HCT116 (cell line): ENCODE measurements around the gene PGAP3. TPM values are rescaled to one million over a fixed set of nuclear protein-coding genes. Genes with fewer than 3 reads are reported as not detected.

Experiments
- ATAC-seq: fragments of 200-7000 bp; cut with Tn5 transposase; 2 replicates; pipeline ENCODE4 v1.9.1; 2020; ENCODE audit warnings: mild to moderate bottlenecking, moderate library complexity
- BruUV-seq: library from RNA; stranded (reverse); fragments of 400-500 nt; replicated peaks from 2 replicates; lab custom pipeline; 2021; lab: Mats Ljungman, UMichigan
- CTCF ChIA-PET: fragments of 300-600 bp; sonication (Branson Sonifier 250); formaldehyde crosslinking; loops from one replicate; lab custom pipeline; 2021; ENCODE audit warnings: antibody characterized with exemption; lab: Charles Lee
- POLR2A ChIA-PET: fragments of 300-600, 350-600 bp; sonication (Branson Sonifier 250); formaldehyde crosslinking; loops from one replicate; lab custom pipeline; 2021; ENCODE audit warnings: antibody characterized with exemption; lab: Charles Lee
- RAD21 ChIA-PET, 2 experiments: fragments of 300-600 bp; sonication (Branson Sonifier 250); formaldehyde crosslinking; loops; one replicate each; lab custom pipeline; 2023; ENCODE audit warnings: low total read pairs in 2 of 2; ENCODE audit not compliant: uncharacterized antibody in 2 of 2, unreplicated experiment in 2 of 2, low non-redundant PET in 1 of 2; lab: Charles Lee
- DNase-seq: peaks from one replicate; pipeline ENCODE4 v3.0.0-alpha.2; 2010; ENCODE audit warnings: low read depth, low spot score
- H2AFZ ChIP-seq: fragments of 200-600 bp; shearing (Covaris generic), sonication (generic); 2 replicates; pipeline ENCODE4 v1.6.1; 2017; ENCODE audit warnings: low read depth, mixed run types, mixed read lengths, antibody characterized with exemption, low read length; ENCODE audit not compliant: poor library complexity, severe bottlenecking
- H3K27ac ChIP-seq: 2 replicates; pipeline ENCODE4 v1.5.1; 2012; ENCODE audit warnings: low read depth, low read length
- H3K27me3 ChIP-seq: fragments of 200-600 bp; sonication (generic); 2 replicates; pipeline ENCODE4 v1.6.1; 2016; ENCODE audit warnings: mixed run types, low read length, mixed read lengths; ENCODE audit not compliant: insufficient read depth
- H3K36me3 ChIP-seq, 2 experiments: fragments of 200-500 bp in 1 of 2; fragments of 200-600 bp in 1 of 2; sonication (Bioruptor generic) in 1 of 2; sonication (generic) in 1 of 2; 2 replicates each; pipeline versions ENCODE4 v1.5.1 to v1.6.1; 2014 to 2016; ENCODE audit warnings: low read length in 2 of 2, inconsistent platforms in 1 of 2, mixed read lengths in 1 of 2, mixed run types in 1 of 2; ENCODE audit not compliant: insufficient read depth in 2 of 2, control insufficient read depth in 1 of 2
- H3K4me1 ChIP-seq, 2 experiments: fragments of 200-600 bp in 1 of 2; sonication (generic) in 1 of 2; 2 replicates each; pipeline versions ENCODE4 v1.5.1 to v1.6.1; 2012 to 2017; ENCODE audit warnings: low read length in 2 of 2, inconsistent platforms in 1 of 2, mild to moderate bottlenecking in 1 of 2, mixed read lengths in 1 of 2, mixed run types in 1 of 2, moderate library complexity in 1 of 2; ENCODE audit not compliant: insufficient read depth in 2 of 2, control insufficient read depth in 1 of 2
- H3K4me2 ChIP-seq: fragments of 200-600 bp; sonication (generic); 2 replicates; pipeline ENCODE4 v1.6.1; 2017; ENCODE audit warnings: mixed run types, low read length, mixed read lengths
- H3K4me3 ChIP-seq, 2 experiments: fragments of 200-600 bp in 1 of 2; sonication (generic) in 1 of 2; replicated peaks in 1 of 2; 2 replicates each; pipeline ENCODE4 v1.5.1; 2011 to 2016; ENCODE audit warnings: low read length in 2 of 2, control low read depth in 1 of 2, low read depth in 1 of 2, mild to moderate bottlenecking in 1 of 2, mixed read lengths in 1 of 2, mixed run types in 1 of 2
- H3K79me2 ChIP-seq: fragments of 200-600 bp; sonication (generic); 2 replicates; pipeline ENCODE4 v1.6.1; 2017; ENCODE audit warnings: mild to moderate bottlenecking, mixed run types, low read length, moderate library complexity, mixed read lengths; ENCODE audit not compliant: insufficient read depth
- H3K9ac ChIP-seq: fragments of 200-600 bp; sonication (generic); 2 replicates; pipeline ENCODE4 v1.6.1; 2016; ENCODE audit warnings: low read length, mixed read lengths
- H3K9me2 ChIP-seq: fragments of 200-600 bp; sonication (generic), shearing (Covaris generic); 2 replicates; pipeline ENCODE4 v1.6.1; 2017; ENCODE audit warnings: mixed run types, mild to moderate bottlenecking, moderate library complexity; ENCODE audit not compliant: insufficient read depth
- H3K9me3 ChIP-seq, 2 experiments: fragments of 200-500 bp in 1 of 2; fragments of 200-600 bp in 1 of 2; sonication (Bioruptor generic) in 1 of 2; sonication (generic) in 1 of 2; 2 replicates each; pipeline ENCODE4 v1.6.1; 2014 to 2017; ENCODE audit warnings: low read length in 2 of 2, mixed read lengths in 2 of 2, inconsistent platforms in 1 of 2, low read depth in 1 of 2, mild to moderate bottlenecking in 1 of 2, mixed run types in 1 of 2, moderate library complexity in 1 of 2; ENCODE audit not compliant: control insufficient read depth in 1 of 2, insufficient read depth in 1 of 2
- H4K20me1 ChIP-seq: fragments of 200-600 bp; sonication (generic), shearing (Covaris generic); 2 replicates; pipeline ENCODE4 v1.6.1; 2017; ENCODE audit warnings: mixed run types, mild to moderate bottlenecking, moderate library complexity; ENCODE audit not compliant: insufficient read depth
- ATF3 ChIP-seq: IDR thresholded peaks from 2 replicates; pipeline ENCODE4 v1.6.1; 2012
- EGR1 ChIP-seq: IDR thresholded peaks from 2 replicates; pipeline ENCODE4 v1.6.1; 2012; ENCODE audit warnings: low read depth
- JUND ChIP-seq: IDR thresholded peaks from 2 replicates; pipeline ENCODE4 v1.6.1; 2012
- REST ChIP-seq: IDR thresholded peaks from 2 replicates; pipeline ENCODE4 v1.6.1; 2012; ENCODE audit warnings: low read depth
- SIN3A ChIP-seq: IDR thresholded peaks from 2 replicates; pipeline ENCODE4 v1.6.1; 2012; ENCODE audit warnings: low read depth
- SRF ChIP-seq: IDR thresholded peaks from 2 replicates; pipeline ENCODE4 v1.6.1; 2012; ENCODE audit warnings: low read depth
- TCF7L2 ChIP-seq: IDR thresholded peaks from 2 replicates; pipeline ENCODE4 v1.7.0; 2011; ENCODE audit warnings: borderline replicate concordance, inconsistent platforms; ENCODE audit not compliant: insufficient read depth, insufficient read length; ENCODE audit errors: extremely low read depth
- YY1 ChIP-seq: IDR thresholded peaks from 2 replicates; pipeline ENCODE4 v1.6.1; 2011; ENCODE audit warnings: low read length, low read depth, moderate library complexity, mild to moderate bottlenecking; ENCODE audit not compliant: insufficient replicate concordance; ENCODE audit errors: extremely low read depth
- ZFX ChIP-seq: fragments of 450-650 bp; IDR thresholded peaks from 2 replicates; pipeline ENCODE4 v1.6.1; 2017
- intact Hi-C: fragments of 100-400 bp; cut with micrococcal nuclease; formaldehyde crosslinking; loops from 2 replicates; pipeline ENCODE4 v1.10.0; 2022
- total RNA-seq: library from RNA; stranded (reverse); gene quantifications from one replicate; pipeline ENCODE4 v1.2.1, GENCODE V29; 2021; ENCODE audit not compliant: unreplicated experiment

The PGAP3 gene
- total RNA-seq, 1 experiment from 2014 or later: 15.2 TPM

- Histone ChIP-seq H3K4me3 (no peak overlapping the region), H3K9me3 (no peaks in the 10 kb centered on the region), H3K4me2 (no peak overlapping the region; the same call in 1 of the 2 replicates), H3K9ac (no peak overlapping the region), H3K36me3 (peaks cover 7 to 12% of the 10 kb centered on the region in 2 experiments; a peak in 1 of 4 replicates), H2AFZ (no peak overlapping the region), H3K27me3 (no peaks in the 10 kb centered on the region), H3K4me1 (peaks cover 3 to 9% of the 10 kb centered on the region in 2 experiments; a peak in 2 of 4 replicates), H3K9me2 (no peaks in the 10 kb centered on the region), H3K79me2 (no peaks in the 10 kb centered on the region), H4K20me1 (no peaks in the 10 kb centered on the region), H3K27ac (no peak overlapping the region)
- DNase-seq: no peak
- BruUV-seq: no TSS peak
- POLR2A ChIA-PET: no interaction called here
- CTCF ChIA-PET: interaction anchor here (1.2 kb wide), 1 partner anchor 102 kb away, joined by 3 read pairs; no protein-coding TSS in a partner anchor
- TF ChIP-seq SIN3A: no peak
- no peak for TF ChIP-seq EGR1
- TF ChIP-seq JUND: no peak
- TF ChIP-seq ZFX: no peak
- no peak for TF ChIP-seq YY1
- no peak for TF ChIP-seq TCF7L2
- intact Hi-C loops: no loop called here
- RAD21 ChIA-PET: no interaction called here
- ATAC-seq: peak; percentile 85
These were observed 35.4 kb upstream of the PGAP3 start for GRCh38 chr17:39722965-39723848.

- intact Hi-C loops: no loop called here
- no peak overlapping the region for H3K9ac ChIP-seq
- TF ChIP-seq ATF3 (no peak), SRF (no peak), REST (no peak)
- ATAC-seq (no peak), DNase-seq (no peak)
- POLR2A ChIA-PET: no interaction called here
- H3K4me2 ChIP-seq: no peak overlapping the region
- H4K20me1 ChIP-seq: no peaks in the 10 kb centered on the region
- CTCF ChIA-PET: interaction anchor here (1.2 kb wide), 1 partner anchor 100 kb away, joined by 3 read pairs; no protein-coding TSS in a partner anchor
- H3K9me2 ChIP-seq: no peaks in the 10 kb centered on the region
- peaks cover 3 to 9% of the 10 kb centered on the region in 2 experiments; a peak in 2 of 4 replicates for H3K4me1 ChIP-seq
- H3K9me3 ChIP-seq: no peaks in the 10 kb centered on the region
- BruUV-seq: no TSS peak
- peaks cover 7 to 11% of the 10 kb centered on the region in 2 experiments; a peak in 1 of 4 replicates for H3K36me3 ChIP-seq
- H3K27me3 ChIP-seq: no peaks in the 10 kb centered on the region
- no peak overlapping the region for H3K27ac ChIP-seq
- H3K4me3 ChIP-seq: no peak overlapping the region
- no peak overlapping the region for H2AFZ ChIP-seq
- H3K79me2 ChIP-seq: no peaks in the 10 kb centered on the region
- RAD21 ChIA-PET: no interaction called here
These were observed 34.2 kb upstream of the PGAP3 start for GRCh38 chr17:39722104-39722503.
